A549 (cell line): ENCODE results near the gene ZNF319. TPM values are rescaled to one million over a fixed set of nuclear protein-coding genes. Genes with fewer than 3 reads are reported as not detected.

Source experiments
- ATAC-seq, 2 experiments: fragments of 200-7000 bp in 1 of 2; fragments of >200 bp in 1 of 2; cut with Nextera tagmentation in 1 of 2; cut with Tn5 transposase in 1 of 2; 3 replicates each; pipeline versions ENCODE4 v1.8.0 to v1.9.1; 2018 to 2020; ENCODE audit warnings: mild to moderate bottlenecking in 1 of 2, moderate library complexity in 1 of 2
- CTCF ChIA-PET: fragments of 300-600 bp; sonication (Branson Sonifier 250); formaldehyde crosslinking; extraction: SDS; loops from one replicate; lab custom pipeline; 2021; ENCODE audit warnings: antibody characterized with exemption, inconsistent platforms; lab: Yijun Ruan, JAX
- POLR2A ChIA-PET: fragments of 350-600 bp; formaldehyde crosslinking; extraction: SDS; loops from one replicate; lab custom pipeline; 2021; ENCODE audit warnings: antibody characterized with exemption, inconsistent platforms; lab: Yijun Ruan, JAX
- DNase-seq, 2 experiments: peaks; one replicate each; pipeline versions ENCODE4 v3.0.0 to v3.0.0-alpha.2; 2011 to 2016; ENCODE audit warnings: low read depth in 1 of 2, low spot score in 1 of 2
- FAIRE-seq: peaks from 2 replicates; lab custom pipeline; 2011; peaks lifted over from hg19 to GRCh38; lab: Jason Lieb, UNC
- H3K27ac ChIP-seq, 2 experiments: fragments of >200 bp; sonication (Bioruptor Twin); formaldehyde crosslinking; 3 replicates each; pipeline ENCODE4 v1.5.1; 2016 to 2017
- H3K4me1 ChIP-seq: fragments of >200 bp; sonication (Bioruptor Twin); formaldehyde crosslinking; 3 replicates; pipeline ENCODE4 v1.6.1; 2016
- H3K4me2 ChIP-seq: fragments of >200 bp; sonication (Bioruptor Twin); formaldehyde crosslinking; 3 replicates; pipeline ENCODE4 v1.6.1; 2016
- H3K4me3 ChIP-seq: fragments of >200 bp; sonication (Bioruptor Twin); formaldehyde crosslinking; 3 replicates; pipeline ENCODE4 v1.5.1; 2016
- H3K9me3 ChIP-seq: fragments of >200 bp; sonication (Bioruptor Twin); formaldehyde crosslinking; 3 replicates; pipeline ENCODE4 v1.6.1; 2016
- CHD4 ChIP-seq: fragments of 200-600 bp; sonication (generic); IDR thresholded peaks from 2 replicates; pipeline ENCODE4 v1.6.1; 2016; ENCODE audit warnings: antibody characterized with exemption, mild to moderate bottlenecking, borderline replicate concordance
- FOSL2 ChIP-seq, 2 experiments: fragments of 450-650 bp in 1 of 2; fragments of >200 bp in 1 of 2; sonication (Bioruptor Twin) in 1 of 2; formaldehyde crosslinking; IDR thresholded peaks; 2 replicates each; pipeline versions ENCODE4 v1.5.0 to v1.6.1; 2016 to 2020; ENCODE audit warnings: mild to moderate bottlenecking in 1 of 2, moderate library complexity in 1 of 2
- HEYL ChIP-seq: fragments of 250-450 bp; sonication (Bioruptor Pico); IDR thresholded peaks from 2 replicates; pipeline ENCODE4 v1.8.0; 2021; ENCODE audit warnings: mild to moderate bottlenecking, moderate library complexity
- HOXB5 ChIP-seq: fragments of 250-450 bp; sonication (Bioruptor Pico); IDR thresholded peaks from 2 replicates; pipeline ENCODE4 v1.5.0; 2020; ENCODE audit warnings: mild to moderate bottlenecking, moderate library complexity
- JUN ChIP-seq, 2 experiments: fragments of >200 bp; sonication (Bioruptor Twin); formaldehyde crosslinking; IDR thresholded peaks; 2 replicates in 1 of 2; 3 replicates in 1 of 2; pipeline ENCODE4 v1.6.1; 2016 to 2017
- JUNB ChIP-seq: fragments of >200 bp; sonication (Bioruptor Twin); formaldehyde crosslinking; IDR thresholded peaks from 2 replicates; pipeline ENCODE4 v1.6.1; 2016
- POLR2AphosphoS2 ChIP-seq: conservative IDR thresholded peaks from 2 replicates; pipeline ENCODE4 v1.6.1; 2012; ENCODE audit warnings: low read length, improper control_type of control experiment, inconsistent platforms
- RCOR1 ChIP-seq: fragments of 150-350 bp; IDR thresholded peaks from 2 replicates; pipeline ENCODE4 v1.6.1; 2014; ENCODE audit warnings: antibody characterized with exemption, low read length, low read depth
- TFCP2L1 ChIP-seq: fragments of 250-450 bp; sonication (Bioruptor Pico); IDR thresholded peaks from 2 replicates; pipeline ENCODE4 v1.5.0; 2021; ENCODE audit warnings: mild to moderate bottlenecking
- WGBS: methylation state at CpG from one replicate; pipeline ENCODE4 v1.1.6; 2017; ENCODE audit errors: missing lambda C conversion rate; 5-methylcytosine and 5-hydroxymethylcytosine counted together
- polyA plus RNA-seq, 4 experiments: library from polyadenylated mRNA; depleted of rRNA in 3 of 4; stranded (reverse); fragments of >200 nt; fragmentation: RNase III in 1 of 4; extraction: RNeasy Plus Mini Kit Qiagen cat#74134 plus additional on column Dnase treatment in 1 of 4; gene quantifications; 2 replicates in 3 of 4; 3 replicates in 1 of 4; pipeline ENCODE4 v1.2.3, GENCODE V29; 2011 to 2017
- TF ChIP-seq, protein P1 (sequence below): fragments of >200 bp; sonication (Bioruptor Twin); formaldehyde crosslinking; IDR thresholded peaks from 3 replicates; pipeline ENCODE4 v1.5.1; 2016
- TF ChIP-seq, protein P2 (sequence below): IDR thresholded peaks from 2 replicates; pipeline ENCODE4 v1.6.1; 2012
- TF ChIP-seq, protein P3 (sequence below): fragments of 200-600 bp; sonication (generic); IDR thresholded peaks from 2 replicates; pipeline ENCODE4 v1.6.1; 2016; ENCODE audit warnings: antibody characterized with exemption, mild to moderate bottlenecking, moderate library complexity

The ZNF319 gene
- polyA plus RNA-seq, 2 of the 4 experiments (the other 2 are of a cell fraction): 10.8 to 11.3 TPM

DNA sequence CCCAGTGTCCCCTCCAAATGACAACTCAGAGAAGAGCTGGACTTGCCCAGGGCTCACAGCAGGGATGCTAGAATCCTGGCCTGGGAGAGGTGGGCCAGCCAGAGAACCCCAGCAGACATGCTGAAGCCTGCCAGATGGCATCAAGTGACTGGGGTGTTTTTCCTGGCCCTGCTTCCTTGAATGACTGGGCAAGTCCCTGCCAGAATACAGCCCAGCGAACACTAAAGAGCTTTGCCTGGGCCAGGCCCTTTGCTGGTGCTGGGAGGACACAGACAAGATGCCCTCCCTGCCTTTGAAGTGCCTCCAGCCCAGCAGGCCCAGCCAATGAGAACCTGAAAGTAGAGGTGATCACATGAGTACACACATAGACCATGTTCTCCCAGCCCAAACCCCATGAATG, 11.5 kb downstream of the ZNF319 start:
- ChIA-PET POLR2A (no interaction called here), CTCF (interaction anchor here (1.0 to 5.3 kb wide), 6 partner anchors 8 to 89 kb away, joined by 3 to 29 read pairs (median 4); partner anchors contain the start of genes USB1 and ZNF319)
- 78% methylated on average over 1 of the region's 1 CpG for WGBS
- Histone ChIP-seq H3K4me1 (peaks cover 18% of the 10 kb centered on the region), H3K27ac (peak overlapping the region in 1 of 2 experiments; percentile 28; a peak in 2 of 6 replicates), H3K4me3 (no peak overlapping the region), H3K9me3 (no peaks in the 10 kb centered on the region), H3K4me2 (no peak overlapping the region)
- TF ChIP-seq JUN (IDR thresholded peaks at IDR 0.05) (no peak), HOXB5 (CRISPR knock-in tag) (no peak), HEYL (CRISPR knock-in tag) (no peak), TFCP2L1 (CRISPR knock-in tag) (no peak), JUNB (no peak), CHD4 (no peak)
- TF ChIP-seq, protein P1, sequence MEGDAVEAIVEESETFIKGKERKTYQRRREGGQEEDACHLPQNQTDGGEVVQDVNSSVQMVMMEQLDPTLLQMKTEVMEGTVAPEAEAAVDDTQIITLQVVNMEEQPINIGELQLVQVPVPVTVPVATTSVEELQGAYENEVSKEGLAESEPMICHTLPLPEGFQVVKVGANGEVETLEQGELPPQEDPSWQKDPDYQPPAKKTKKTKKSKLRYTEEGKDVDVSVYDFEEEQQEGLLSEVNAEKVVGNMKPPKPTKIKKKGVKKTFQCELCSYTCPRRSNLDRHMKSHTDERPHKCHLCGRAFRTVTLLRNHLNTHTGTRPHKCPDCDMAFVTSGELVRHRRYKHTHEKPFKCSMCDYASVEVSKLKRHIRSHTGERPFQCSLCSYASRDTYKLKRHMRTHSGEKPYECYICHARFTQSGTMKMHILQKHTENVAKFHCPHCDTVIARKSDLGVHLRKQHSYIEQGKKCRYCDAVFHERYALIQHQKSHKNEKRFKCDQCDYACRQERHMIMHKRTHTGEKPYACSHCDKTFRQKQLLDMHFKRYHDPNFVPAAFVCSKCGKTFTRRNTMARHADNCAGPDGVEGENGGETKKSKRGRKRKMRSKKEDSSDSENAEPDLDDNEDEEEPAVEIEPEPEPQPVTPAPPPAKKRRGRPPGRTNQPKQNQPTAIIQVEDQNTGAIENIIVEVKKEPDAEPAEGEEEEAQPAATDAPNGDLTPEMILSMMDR: no peak
- TF ChIP-seq, protein P2, sequence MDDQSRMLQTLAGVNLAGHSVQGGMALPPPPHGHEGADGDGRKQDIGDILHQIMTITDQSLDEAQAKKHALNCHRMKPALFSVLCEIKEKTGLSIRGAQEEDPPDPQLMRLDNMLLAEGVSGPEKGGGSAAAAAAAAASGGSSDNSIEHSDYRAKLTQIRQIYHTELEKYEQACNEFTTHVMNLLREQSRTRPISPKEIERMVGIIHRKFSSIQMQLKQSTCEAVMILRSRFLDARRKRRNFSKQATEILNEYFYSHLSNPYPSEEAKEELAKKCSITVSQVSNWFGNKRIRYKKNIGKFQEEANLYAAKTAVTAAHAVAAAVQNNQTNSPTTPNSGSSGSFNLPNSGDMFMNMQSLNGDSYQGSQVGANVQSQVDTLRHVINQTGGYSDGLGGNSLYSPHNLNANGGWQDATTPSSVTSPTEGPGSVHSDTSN: no peak
- TF ChIP-seq, protein P3, sequence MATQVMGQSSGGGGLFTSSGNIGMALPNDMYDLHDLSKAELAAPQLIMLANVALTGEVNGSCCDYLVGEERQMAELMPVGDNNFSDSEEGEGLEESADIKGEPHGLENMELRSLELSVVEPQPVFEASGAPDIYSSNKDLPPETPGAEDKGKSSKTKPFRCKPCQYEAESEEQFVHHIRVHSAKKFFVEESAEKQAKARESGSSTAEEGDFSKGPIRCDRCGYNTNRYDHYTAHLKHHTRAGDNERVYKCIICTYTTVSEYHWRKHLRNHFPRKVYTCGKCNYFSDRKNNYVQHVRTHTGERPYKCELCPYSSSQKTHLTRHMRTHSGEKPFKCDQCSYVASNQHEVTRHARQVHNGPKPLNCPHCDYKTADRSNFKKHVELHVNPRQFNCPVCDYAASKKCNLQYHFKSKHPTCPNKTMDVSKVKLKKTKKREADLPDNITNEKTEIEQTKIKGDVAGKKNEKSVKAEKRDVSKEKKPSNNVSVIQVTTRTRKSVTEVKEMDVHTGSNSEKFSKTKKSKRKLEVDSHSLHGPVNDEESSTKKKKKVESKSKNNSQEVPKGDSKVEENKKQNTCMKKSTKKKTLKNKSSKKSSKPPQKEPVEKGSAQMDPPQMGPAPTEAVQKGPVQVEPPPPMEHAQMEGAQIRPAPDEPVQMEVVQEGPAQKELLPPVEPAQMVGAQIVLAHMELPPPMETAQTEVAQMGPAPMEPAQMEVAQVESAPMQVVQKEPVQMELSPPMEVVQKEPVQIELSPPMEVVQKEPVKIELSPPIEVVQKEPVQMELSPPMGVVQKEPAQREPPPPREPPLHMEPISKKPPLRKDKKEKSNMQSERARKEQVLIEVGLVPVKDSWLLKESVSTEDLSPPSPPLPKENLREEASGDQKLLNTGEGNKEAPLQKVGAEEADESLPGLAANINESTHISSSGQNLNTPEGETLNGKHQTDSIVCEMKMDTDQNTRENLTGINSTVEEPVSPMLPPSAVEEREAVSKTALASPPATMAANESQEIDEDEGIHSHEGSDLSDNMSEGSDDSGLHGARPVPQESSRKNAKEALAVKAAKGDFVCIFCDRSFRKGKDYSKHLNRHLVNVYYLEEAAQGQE: no peak
- DNase-seq: peak in 1 of 2 experiments; percentile 65
- ATAC-seq: no peak
- no peak for FAIRE-seq

DNA sequence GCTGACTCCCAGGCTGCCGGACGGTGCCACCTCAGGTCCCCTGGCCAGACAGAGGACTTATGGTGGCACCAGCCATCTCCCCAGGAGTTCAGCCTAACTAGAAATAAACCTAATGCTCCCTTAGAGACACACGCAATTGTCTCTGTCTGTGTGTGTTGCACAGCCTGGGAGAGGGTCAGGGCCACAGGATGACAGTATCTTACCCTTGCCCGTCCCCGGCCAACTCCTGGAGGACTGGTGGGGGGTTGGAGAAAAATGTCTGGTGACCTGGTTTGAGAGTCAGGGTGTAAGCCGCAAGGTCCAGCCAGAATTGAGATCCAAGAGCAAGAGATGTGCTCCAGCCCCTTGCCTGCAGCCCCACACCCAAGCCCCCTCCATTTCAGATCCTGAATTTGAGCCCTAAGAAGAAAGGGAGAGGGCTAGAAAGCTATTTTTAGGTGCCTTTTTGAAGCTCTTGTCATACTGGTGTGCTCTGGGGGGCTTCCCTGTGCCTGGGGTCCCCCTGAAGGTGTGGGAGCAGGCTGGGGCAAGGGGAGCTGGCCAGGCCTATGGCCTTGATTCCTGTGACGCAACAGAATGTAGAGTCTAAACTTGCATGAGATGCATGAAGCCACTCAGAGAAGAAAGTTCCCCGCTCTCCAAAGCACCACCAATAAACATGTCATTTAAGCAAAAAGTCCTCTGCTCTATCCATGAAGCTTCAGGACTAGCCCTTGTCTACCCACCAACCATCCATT, 12.9 kb downstream of the ZNF319 start:
- peaks cover 12% of the 10 kb centered on the region for H3K4me1 ChIP-seq
- no peak for ATAC-seq
- H3K9me3 ChIP-seq: no peaks in the 10 kb centered on the region
- POLR2A ChIA-PET: no interaction called here
- TF ChIP-seq POLR2AphosphoS2: no peak
- no peak for TF ChIP-seq FOSL2 (IDR thresholded peaks at IDR 0.05)
- TF ChIP-seq FOSL2 (CRISPR knock-in tag; IDR thresholded peaks at IDR 0.05): no peak
- FAIRE-seq: no peak
- no peak overlapping the region for H3K4me2 ChIP-seq
- no peak for DNase-seq
- H3K4me3 ChIP-seq: no peak overlapping the region
- CTCF ChIA-PET: interaction anchor here (0.8 to 5.3 kb wide), 3 partner anchors 13 to 427 kb away, joined by 3 to 29 read pairs (median 25); partner anchors contain the start of genes USB1 and ZNF319
- WGBS: 96% methylated on average over 8 of the region's 8 CpGs
- H3K27ac ChIP-seq: no peak overlapping the region

DNA sequence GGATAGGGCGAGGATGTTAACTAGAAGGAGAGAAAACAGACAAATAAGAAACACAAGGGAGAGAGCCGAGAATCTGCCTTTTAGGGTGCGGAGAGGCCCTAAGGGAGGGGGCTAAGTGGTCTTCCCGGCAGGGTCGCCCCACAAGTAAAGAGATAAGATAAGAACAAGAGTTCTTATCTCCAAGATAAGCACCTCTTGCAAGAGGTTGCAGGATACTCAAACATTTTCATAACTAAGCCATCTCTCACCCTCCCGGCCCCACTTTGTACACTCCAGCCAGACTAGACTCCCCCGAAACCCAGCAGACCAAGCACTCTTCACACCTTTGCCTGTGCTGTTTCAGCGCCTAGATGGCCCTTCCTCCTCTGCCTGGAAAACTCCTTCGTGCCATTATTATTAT, 14.3 kb downstream of the ZNF319 start:
- H3K4me3 ChIP-seq: no peak overlapping the region
- POLR2A ChIA-PET: no interaction called here
- FAIRE-seq (no peak), DNase-seq (no peak), ATAC-seq (no peak)
- no peak overlapping the region for H3K27ac ChIP-seq
- peaks cover 12% of the 10 kb centered on the region for H3K4me1 ChIP-seq
- no peak overlapping the region for H3K4me2 ChIP-seq
- TF ChIP-seq HEYL (CRISPR knock-in tag): no peak
- TF ChIP-seq JUNB: no peak
- no peak for TF ChIP-seq RCOR1
- H3K9me3 ChIP-seq: no peaks in the 10 kb centered on the region
- WGBS: 81% methylated on average over 9 of the region's 9 CpGs
- CTCF ChIA-PET: interaction anchor here (0.7 to 5.3 kb wide), 4 partner anchors 15 to 87 kb away, joined by 3 to 25 read pairs (median 5); partner anchors contain the start of gene USB1
